Neuron (in vitro differentiated cells): Measurements from ENCODE around the gene CNTNAP2.
"Not testable (repeated sequence)": the region's sequence is repeated elsewhere in the genome, so short reads cannot be mapped to it uniquely, and the experiment has no call there.

ENCODE experiments used
- H2AFZ ChIP-seq: one replicate; pipeline ENCODE4 v1.6.1; 2013; ENCODE audit warnings: low read depth, mild to moderate bottlenecking, inconsistent platforms, low read length, moderate library complexity
- H3K27me3 ChIP-seq: one replicate; pipeline ENCODE4 v1.6.1; 2013; ENCODE audit warnings: low read length; ENCODE audit not compliant: insufficient read depth
- H3K36me3 ChIP-seq: one replicate; pipeline ENCODE4 v1.6.1; 2013; ENCODE audit warnings: low read length; ENCODE audit not compliant: insufficient read depth
- H3K4me1 ChIP-seq: one replicate; pipeline ENCODE4 v1.6.1; 2013; ENCODE audit warnings: low read length; ENCODE audit not compliant: insufficient read depth
- H3K4me3 ChIP-seq: 2 replicates; pipeline ENCODE4 v1.5.1; 2013; ENCODE audit warnings: mild to moderate bottlenecking, low read length, moderate library complexity
- H3K9me3 ChIP-seq: one replicate; pipeline ENCODE4 v1.6.1; 2013; ENCODE audit warnings: low read length

The CNTNAP2 gene

DNA sequence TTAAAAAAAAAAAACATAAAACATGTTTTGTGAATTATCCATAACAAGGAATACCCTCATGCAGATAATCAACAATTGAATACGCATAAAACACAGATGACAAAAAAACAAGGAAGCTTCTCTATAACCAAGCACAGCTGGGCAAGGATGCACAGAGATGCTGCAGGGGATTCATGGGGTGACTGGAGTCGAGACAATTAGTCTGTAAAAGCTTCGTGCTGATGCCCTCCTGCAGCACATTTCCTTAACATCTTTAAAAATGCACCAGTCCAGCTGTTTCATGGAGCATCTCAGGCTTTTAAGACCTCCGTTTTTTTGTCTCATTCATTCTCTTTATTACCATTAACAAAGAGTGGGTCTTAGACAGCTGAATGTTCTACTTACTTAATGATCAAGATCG, 1680.0 kb downstream of the CNTNAP2 start:
- H3K36me3 ChIP-seq, result no peaks in the 10 kb centered on the region
- no peaks in the 10 kb centered on the region for H3K4me1 ChIP-seq
- H3K27me3 ChIP-seq, result no peaks in the 10 kb centered on the region
- no peak overlapping the region for H2AFZ ChIP-seq
- H3K4me3 ChIP-seq, result no peak overlapping the region
- H3K9me3 ChIP-seq, result no peaks in the 10 kb centered on the region

DNA sequence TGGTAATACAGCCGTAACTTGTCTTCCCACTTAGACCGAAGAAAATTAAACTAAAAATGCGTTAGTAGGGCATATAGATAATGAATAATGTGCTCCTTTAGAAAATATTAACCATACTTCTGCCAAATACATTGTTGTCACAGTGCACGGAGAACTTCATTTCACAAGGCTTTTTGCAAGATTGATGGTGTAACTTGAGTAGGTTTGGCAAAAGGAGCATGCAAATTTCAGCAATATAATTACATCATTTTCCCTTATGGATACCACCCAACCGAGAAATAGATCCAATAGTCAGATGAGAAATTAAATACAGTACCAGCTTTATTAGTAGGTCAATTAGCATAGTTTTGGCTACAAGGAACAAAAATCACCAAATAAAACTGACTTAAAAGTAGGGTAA, 1681.4 kb downstream of the CNTNAP2 start:
- H3K9me3 ChIP-seq, result no peaks in the 10 kb centered on the region
- H2AFZ ChIP-seq, result no peak overlapping the region
- no peaks in the 10 kb centered on the region for H3K27me3 ChIP-seq
- H3K4me1 ChIP-seq, result no peaks in the 10 kb centered on the region
- H3K4me3 ChIP-seq, result no peak overlapping the region
- H3K36me3 ChIP-seq, result no peaks in the 10 kb centered on the region

DNA sequence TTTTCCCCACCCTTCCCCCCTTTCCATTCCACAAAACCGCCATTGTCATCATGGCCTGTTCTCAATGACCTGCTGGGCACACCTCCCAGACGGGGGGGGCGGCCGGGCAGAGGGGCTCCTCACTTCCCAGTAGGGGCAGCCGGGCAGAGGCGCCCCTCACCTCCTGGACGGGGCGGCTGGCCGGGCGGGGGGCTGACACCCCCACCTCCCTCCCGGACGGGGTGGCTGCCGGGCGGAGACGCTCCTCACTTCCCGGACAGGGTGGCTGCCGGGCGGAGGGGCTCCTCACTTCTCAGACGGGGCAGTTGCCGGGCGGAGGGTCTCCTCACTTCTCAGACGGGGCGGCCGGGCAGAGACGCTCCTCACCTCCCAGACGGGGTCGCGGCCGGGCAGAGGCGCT, 1685.2 kb downstream of the CNTNAP2 start:
- not testable (repeated sequence) for H3K27me3 ChIP-seq, H3K9me3 ChIP-seq, H3K4me1 ChIP-seq, H2AFZ ChIP-seq, H3K4me3 ChIP-seq, H3K36me3 ChIP-seq

DNA sequence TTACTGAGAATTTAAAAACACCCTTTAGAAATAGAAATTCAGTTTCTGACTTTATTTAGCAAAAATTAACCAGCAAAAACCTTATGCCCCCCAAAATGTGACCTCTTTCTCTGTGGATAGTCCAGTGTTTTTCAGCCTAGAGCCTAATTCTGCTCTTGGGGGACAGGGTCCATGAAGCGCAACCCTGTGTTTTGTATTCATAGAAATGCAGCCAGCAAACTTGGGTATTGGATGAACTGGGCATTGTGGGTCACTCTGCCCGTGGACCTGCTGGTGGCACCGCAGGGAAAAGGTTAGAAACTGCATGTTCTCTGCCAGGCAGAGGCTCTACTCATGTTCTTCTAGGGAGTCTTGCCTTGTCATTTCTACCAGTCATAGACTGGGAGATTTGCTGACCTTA, 1686.5 kb downstream of the CNTNAP2 start:
- no peak overlapping the region for H2AFZ ChIP-seq

DNA sequence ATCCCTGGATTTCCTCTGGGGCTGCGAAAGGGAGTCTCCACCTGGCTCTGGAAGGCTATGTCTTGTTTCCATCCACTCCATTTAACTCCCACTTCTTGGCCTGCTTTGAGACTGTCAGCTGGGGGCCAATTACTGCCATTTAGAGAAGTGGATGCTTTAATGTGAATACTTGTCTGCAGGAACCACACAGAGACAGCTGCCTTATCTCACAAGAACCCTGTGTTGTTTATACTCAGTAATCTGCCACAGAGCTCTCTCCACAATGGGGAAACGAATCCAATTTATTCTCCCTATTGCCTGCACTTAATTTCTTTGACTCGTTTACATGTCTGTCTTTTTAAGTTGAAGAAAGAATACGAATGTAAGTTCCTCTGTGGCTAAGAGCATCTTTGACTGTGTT, 1687.0 kb downstream of the CNTNAP2 start:
- Histone ChIP-seq H3K9me3 (no peaks in the 10 kb centered on the region), H3K4me3 (no peak overlapping the region), H2AFZ (no peak overlapping the region), H3K27me3 (no peaks in the 10 kb centered on the region), H3K4me1 (no peaks in the 10 kb centered on the region), H3K36me3 (no peaks in the 10 kb centered on the region)

More for the DNA sequence above, 1686.5 kb downstream of the CNTNAP2 start:
- H3K27me3 ChIP-seq, result no peaks in the 10 kb centered on the region
- no peak overlapping the region for H3K4me3 ChIP-seq
- H3K9me3 ChIP-seq, result no peaks in the 10 kb centered on the region
- H3K4me1 ChIP-seq, result no peaks in the 10 kb centered on the region
- no peaks in the 10 kb centered on the region for H3K36me3 ChIP-seq

DNA sequence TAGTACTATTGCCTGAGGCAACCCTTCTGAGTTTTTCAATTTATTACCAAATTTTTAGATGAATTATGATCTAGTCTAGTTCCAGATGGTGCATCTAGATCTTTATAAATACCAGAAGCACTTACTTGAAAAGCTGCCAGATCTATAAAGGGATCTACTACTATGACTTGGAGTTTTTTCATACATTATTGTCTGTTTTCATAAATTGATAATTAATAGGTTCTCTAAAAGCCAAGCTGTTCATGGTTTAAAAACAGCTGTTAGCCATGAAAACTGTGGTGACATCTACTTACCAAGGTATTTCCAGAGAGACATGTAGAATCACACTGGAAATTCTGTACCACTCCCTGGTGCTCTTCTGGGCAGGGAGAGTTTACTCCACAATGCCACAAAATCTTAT, 1687.4 kb downstream of the CNTNAP2 start:
- no peaks in the 10 kb centered on the region for H3K9me3 ChIP-seq
- H3K4me3 ChIP-seq, result no peak overlapping the region
- no peaks in the 10 kb centered on the region for H3K27me3 ChIP-seq
- no peaks in the 10 kb centered on the region for H3K36me3 ChIP-seq
- no peak overlapping the region for H2AFZ ChIP-seq
- no peaks in the 10 kb centered on the region for H3K4me1 ChIP-seq

DNA sequence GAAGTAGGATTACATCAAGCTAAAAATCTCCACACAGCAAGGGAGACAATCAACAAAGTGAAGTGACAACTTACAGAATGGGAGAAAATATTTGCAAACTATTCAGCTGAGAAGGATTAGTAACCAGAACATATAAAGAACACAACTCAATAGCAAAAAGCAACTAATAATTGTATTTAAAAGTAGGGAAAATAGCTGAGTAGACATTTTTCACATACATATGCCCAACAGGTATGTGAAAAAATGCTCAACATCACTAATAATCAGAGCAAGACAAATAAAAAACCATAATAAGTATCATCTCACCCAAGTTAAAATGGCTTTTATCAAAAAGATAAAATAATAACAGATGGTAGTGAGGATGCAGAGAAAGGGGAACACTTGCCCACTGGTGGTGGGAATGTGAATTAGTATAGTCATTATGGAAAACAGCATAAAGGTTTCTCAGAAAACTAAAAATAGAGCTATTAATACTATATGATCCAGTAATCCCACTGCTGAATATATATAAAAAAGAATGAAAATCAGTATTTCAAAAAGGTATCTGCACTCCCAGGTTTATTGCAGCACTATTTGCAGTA, 1689.5 kb downstream of the CNTNAP2 start:
- Histone ChIP-seq H3K9me3 (no peaks in the 10 kb centered on the region), H3K4me1 (no peaks in the 10 kb centered on the region), H3K27me3 (no peaks in the 10 kb centered on the region), H3K36me3 (no peaks in the 10 kb centered on the region), H2AFZ (no peak overlapping the region), H3K4me3 (no peak overlapping the region)

DNA sequence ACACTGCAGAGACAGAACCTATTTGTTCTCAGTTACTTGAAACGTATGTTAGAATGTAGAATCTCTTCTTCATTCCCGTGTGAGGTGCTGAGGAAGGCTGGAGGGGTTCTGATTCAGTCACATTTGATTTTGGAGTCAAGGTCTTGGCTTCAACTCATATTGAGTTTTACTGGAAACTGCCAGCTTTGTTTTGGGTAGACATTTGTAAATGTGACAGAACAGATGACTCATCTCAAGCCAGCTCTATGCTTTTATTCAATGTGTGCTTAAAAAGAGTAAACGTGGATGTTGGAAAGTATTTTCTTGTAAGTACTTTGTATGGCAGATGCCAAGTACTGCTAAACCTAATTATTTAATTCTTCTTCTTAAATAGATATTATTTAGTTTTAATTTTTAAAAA, 1693.2 kb downstream of the CNTNAP2 start:
- Histone ChIP-seq H3K9me3 (no peaks in the 10 kb centered on the region), H3K36me3 (no peaks in the 10 kb centered on the region), H3K27me3 (no peaks in the 10 kb centered on the region), H3K4me1 (no peaks in the 10 kb centered on the region), H2AFZ (no peak overlapping the region), H3K4me3 (no peak overlapping the region)

DNA sequence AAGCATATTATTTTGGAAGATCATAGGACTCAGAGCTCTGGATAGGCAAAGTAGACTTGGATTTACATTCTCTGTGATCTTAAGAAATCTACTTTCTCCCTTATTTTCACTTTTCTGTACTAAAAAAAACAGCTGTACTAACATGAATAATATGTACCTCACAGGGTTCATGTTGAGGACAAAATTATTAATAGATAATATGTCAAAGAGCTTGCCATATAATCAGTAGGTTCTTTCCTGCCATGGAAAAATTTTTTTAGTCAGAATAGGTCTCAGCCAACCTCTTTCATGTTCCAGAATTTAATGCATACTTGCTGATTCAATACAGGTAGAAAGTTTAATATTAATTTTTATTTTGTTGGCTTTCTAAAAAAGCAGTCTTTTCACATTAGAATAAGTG, 1693.7 kb downstream of the CNTNAP2 start:
- Histone ChIP-seq H3K27me3 (no peaks in the 10 kb centered on the region), H2AFZ (no peak overlapping the region), H3K4me3 (no peak overlapping the region), H3K4me1 (no peaks in the 10 kb centered on the region), H3K9me3 (no peaks in the 10 kb centered on the region), H3K36me3 (no peaks in the 10 kb centered on the region)

DNA sequence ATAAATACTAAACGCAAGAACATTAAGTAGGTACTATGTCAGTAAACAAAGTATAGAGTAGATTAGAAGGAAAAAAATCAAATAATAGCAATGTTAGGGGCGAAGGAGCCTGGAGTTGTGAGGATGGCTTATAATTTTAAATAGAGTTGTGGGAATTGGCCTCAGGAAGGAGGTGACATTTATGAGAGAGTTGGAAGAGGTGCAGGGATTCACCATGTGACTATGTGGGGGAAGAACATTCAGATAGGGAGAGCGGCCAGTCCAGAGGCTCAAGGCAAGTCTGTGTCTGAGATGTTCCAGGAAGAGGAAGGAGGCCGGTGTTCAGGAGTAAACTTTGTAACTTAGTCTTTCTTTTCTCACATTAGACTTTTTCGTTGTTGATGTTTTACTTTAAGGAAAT, 1695.3 kb downstream of the CNTNAP2 start:
- Histone ChIP-seq H3K36me3 (no peaks in the 10 kb centered on the region), H2AFZ (no peak overlapping the region), H3K4me3 (no peak overlapping the region), H3K9me3 (no peaks in the 10 kb centered on the region), H3K4me1 (no peaks in the 10 kb centered on the region), H3K27me3 (no peaks in the 10 kb centered on the region)

DNA sequence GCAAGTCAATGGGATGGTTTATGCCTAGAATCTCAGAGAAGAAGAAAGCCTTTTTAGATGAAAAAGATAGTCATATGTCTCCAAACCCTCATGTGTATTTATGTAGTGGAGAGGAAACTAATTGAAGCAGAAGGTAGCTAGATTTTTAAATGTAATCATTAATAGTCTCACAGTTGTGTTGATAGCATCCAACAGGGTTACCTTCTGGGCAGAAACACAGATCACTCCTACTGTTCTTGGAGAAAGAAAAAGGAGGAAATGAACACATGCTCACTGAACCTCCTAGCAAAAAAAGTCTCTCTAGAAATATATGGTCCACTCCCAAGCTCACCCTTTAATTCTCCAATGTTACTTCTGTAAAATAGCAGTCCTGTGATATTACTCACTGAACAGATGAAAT, 1696.7 kb downstream of the CNTNAP2 start:
- Histone ChIP-seq H3K4me3 (no peak overlapping the region), H2AFZ (no peak overlapping the region), H3K27me3 (no peaks in the 10 kb centered on the region), H3K4me1 (no peaks in the 10 kb centered on the region), H3K9me3 (no peaks in the 10 kb centered on the region), H3K36me3 (no peaks in the 10 kb centered on the region)

DNA sequence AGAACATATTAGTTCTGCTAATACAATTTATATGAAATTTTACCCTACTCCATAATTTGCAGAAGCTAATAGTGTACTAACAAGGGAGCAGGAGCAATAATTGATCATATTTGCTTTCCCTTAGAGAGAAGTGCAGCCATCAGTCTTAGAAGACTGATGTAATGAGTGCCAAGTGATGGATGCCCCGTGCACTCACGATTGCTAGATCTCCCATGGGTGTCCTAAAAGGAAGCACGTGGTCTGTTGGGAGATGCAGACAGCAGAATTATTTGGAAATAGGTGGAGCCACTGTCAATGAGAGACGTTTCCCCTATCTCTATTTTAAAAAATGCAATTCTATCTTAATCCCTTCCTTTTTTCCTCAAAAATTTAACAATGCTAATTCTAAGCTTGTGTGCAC, 1701.7 kb downstream of the CNTNAP2 start:
- no peaks in the 10 kb centered on the region for H3K36me3 ChIP-seq
- no peaks in the 10 kb centered on the region for H3K4me1 ChIP-seq
- no peak overlapping the region for H2AFZ ChIP-seq
- no peaks in the 10 kb centered on the region for H3K9me3 ChIP-seq
- no peaks in the 10 kb centered on the region for H3K27me3 ChIP-seq
- H3K4me3 ChIP-seq, result no peak overlapping the region

DNA sequence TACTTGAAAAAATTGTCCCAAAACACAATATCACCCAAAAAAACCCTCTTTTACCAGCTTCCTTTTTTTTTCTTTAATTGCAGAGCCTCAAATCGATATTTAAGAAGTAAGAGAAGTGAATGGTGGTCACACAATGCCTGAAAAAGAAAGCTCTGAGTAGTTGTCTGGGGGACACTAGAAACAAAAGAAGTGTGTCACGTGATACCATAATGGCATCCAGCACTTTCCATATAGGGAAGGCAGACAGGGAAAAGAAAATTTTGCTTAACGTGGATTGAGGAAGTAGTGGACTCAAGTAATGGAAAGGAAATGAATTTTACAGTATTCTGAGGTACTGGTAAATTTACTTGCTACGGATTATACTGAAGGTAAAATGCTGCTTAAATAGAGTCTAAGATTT, 1708.1 kb downstream of the CNTNAP2 start:
- Histone ChIP-seq H3K36me3 (no peaks in the 10 kb centered on the region), H3K4me1 (no peaks in the 10 kb centered on the region)

DNA sequence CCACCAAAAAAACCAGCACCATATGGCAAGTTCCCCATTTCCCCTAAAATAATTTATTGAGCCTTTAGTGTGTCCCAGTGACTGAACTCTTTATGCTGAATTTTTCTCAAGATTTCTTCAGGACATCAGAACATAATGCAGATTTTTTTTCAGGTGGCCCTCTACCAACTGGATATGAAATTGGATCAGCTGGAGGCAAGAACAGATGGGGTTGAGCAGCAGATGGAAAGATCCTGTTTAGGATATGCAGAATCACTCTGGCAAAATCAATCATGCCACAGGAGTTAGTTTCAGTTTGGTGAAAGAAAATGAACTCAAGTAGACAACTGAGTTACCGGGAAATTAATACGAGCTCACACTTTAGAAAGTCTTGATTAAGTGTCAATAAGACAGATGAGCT, 1712.4 kb downstream of the CNTNAP2 start:
- no peak overlapping the region for H2AFZ ChIP-seq
- H3K9me3 ChIP-seq, result no peaks in the 10 kb centered on the region
- H3K27me3 ChIP-seq, result no peaks in the 10 kb centered on the region
- H3K36me3 ChIP-seq, result no peaks in the 10 kb centered on the region
- H3K4me1 ChIP-seq, result no peaks in the 10 kb centered on the region
- H3K4me3 ChIP-seq, result no peak overlapping the region

More for the DNA sequence above, 1708.1 kb downstream of the CNTNAP2 start:
- H3K27me3 ChIP-seq, result no peaks in the 10 kb centered on the region
- no peak overlapping the region for H2AFZ ChIP-seq
- H3K9me3 ChIP-seq, result no peaks in the 10 kb centered on the region
- H3K4me3 ChIP-seq, result no peak overlapping the region
